ENCODE results near the gene HAO2.
"Not testable (repeated sequence)": the region's sequence is repeated elsewhere in the genome, so short reads cannot be mapped to it uniquely, and the experiment has no call there.

- TF ChIP-seq CTCF, POLR2A (IDR thresholded peaks at IDR 0.05): not testable (repeated sequence)
These were observed 17.7 kb upstream of the HAO2 start for GRCh38 chr1:119350866-119351265.

All from adrenal gland (tissue), 5 donors.